Activated CD8-positive, alpha-beta memory T cell treated with anti-CD3 and anti-CD28 coated beads, Interleukin-2, amount 10 ng/mL, durations not matched to agents 7 days and 5 days (primary cell): ENCODE results near the gene SCAMP1. TPM values are rescaled to one million over a fixed set of nuclear protein-coding genes. Genes with fewer than 3 reads are reported as not detected.
"Not testable (repeated sequence)": the region's sequence is repeated elsewhere in the genome, so short reads cannot be mapped to it uniquely, and the experiment has no call there.

ENCODE experiments used
- ATAC-seq: fragments of 150-1000 bp; cut with Tn5 transposase; one replicate; pipeline ENCODE4 v1.10.0; 2021; ENCODE audit warnings: moderate library complexity
- CTCF ChIA-PET: fragments of 350-600 bp; sonication (Branson Sonifier 250); formaldehyde crosslinking; loops from one replicate; lab custom pipeline; 2021; ENCODE audit warnings: antibody characterized with exemption; lab: Charles Lee
- DNase-seq: peaks from one replicate; pipeline ENCODE4 v3.0.0-alpha.2; 2020
- H3K27ac Mint-ChIP-seq: one replicate; pipeline ENCODE4 v1.8.0; 2021; ENCODE audit warnings: mild to moderate bottlenecking, mixed read lengths
- H3K27me3 Mint-ChIP-seq: one replicate; pipeline ENCODE4 v1.8.0; 2021; ENCODE audit warnings: mixed read lengths
- H3K36me3 Mint-ChIP-seq: one replicate; pipeline ENCODE4 v1.8.0; 2021; ENCODE audit warnings: mild to moderate bottlenecking, mixed read lengths
- H3K4me1 Mint-ChIP-seq: one replicate; pipeline ENCODE4 v1.8.0; 2021; ENCODE audit warnings: mixed read lengths
- H3K4me3 Mint-ChIP-seq: one replicate; pipeline ENCODE4 v1.8.0; 2021; ENCODE audit warnings: mild to moderate bottlenecking, moderate library complexity, mixed read lengths
- H3K9me3 Mint-ChIP-seq: one replicate; pipeline ENCODE4 v1.8.0; 2022; ENCODE audit warnings: low read depth, mixed read lengths
- total RNA-seq, 2 experiments: library from RNA; stranded (reverse); gene quantifications; one replicate each; pipeline ENCODE4 v1.2.3, GENCODE V29; 2021

SCAMP1 gene
- total RNA-seq, 2 experiments from 2014 or later: 15.1 to 17.4 TPM

DNA sequence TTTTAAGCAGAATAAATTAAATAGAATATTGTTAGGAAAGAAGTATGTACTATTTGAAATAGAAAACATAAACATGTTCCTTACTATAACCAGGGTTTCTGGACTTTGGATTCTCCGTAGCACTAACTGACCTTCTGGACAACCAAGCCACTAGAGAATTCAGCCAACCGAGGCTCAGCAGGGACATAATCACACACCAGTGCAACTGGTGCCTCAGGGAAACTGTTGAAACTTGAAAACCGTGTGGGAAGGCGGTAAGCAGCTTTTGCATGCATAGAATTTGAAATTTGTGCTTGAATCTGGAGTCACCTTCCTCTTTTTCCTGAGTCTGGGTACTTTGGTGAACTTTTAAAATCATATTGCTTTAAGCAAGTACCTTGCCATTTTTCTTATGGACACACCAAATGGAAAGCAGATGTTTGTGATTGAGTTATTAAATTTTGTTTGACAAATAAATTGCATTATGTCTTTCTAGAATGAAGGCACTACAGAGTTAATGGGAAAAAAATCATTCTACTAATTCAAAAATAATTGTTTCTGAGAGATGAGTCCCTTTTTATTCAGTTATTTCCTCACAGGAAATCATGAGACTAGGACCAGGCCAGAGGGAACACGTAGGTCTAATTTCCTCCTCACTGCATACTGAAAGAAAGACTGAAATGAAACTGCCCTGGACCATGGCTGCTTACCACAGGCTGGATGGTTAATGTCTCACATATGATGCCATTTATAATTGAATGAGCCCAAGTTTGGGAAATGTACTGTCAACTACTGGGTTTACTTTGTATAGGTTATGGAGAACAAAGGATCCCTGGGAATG is 20.6 kb upstream of the SCAMP1 start:
- DNase-seq (no peak), ATAC-seq (no peak)
- peaks cover 4% of the 10 kb centered on the region for H3K36me3 Mint-ChIP-seq
- no peak overlapping the region for H3K27ac Mint-ChIP-seq
- H3K27me3 Mint-ChIP-seq: peaks cover 12% of the 10 kb centered on the region
- CTCF ChIA-PET: no interaction called here
- no peaks in the 10 kb centered on the region for H3K4me1 Mint-ChIP-seq
- H3K4me3 Mint-ChIP-seq: no peak overlapping the region
- H3K9me3 Mint-ChIP-seq: peaks cover 8% of the 10 kb centered on the region

GRCh38 chr5:78341440-78341839 is 19.0 kb upstream of the SCAMP1 start:
- Mint-ChIP-seq H3K9me3 (peaks cover 8% of the 10 kb centered on the region), H3K4me3 (no peak overlapping the region), H3K27me3 (peaks cover 2% of the 10 kb centered on the region), H3K27ac (no peak overlapping the region), H3K36me3 (peaks cover 4% of the 10 kb centered on the region), H3K4me1 (no peaks in the 10 kb centered on the region)
- ATAC-seq (no peak), DNase-seq (no peak)
- CTCF ChIA-PET: no interaction called here

GRCh38 chr5:78345485-78345884 is 14.9 kb upstream of the SCAMP1 start:
- Mint-ChIP-seq H3K36me3 (no peaks in the 10 kb centered on the region), H3K27me3 (peaks cover 2% of the 10 kb centered on the region), H3K4me3 (no peak overlapping the region), H3K9me3 (no peaks in the 10 kb centered on the region), H3K27ac (no peak overlapping the region), H3K4me1 (no peaks in the 10 kb centered on the region)
- no peak for ATAC-seq
- no peak for DNase-seq
- CTCF ChIA-PET: no interaction called here

DNA sequence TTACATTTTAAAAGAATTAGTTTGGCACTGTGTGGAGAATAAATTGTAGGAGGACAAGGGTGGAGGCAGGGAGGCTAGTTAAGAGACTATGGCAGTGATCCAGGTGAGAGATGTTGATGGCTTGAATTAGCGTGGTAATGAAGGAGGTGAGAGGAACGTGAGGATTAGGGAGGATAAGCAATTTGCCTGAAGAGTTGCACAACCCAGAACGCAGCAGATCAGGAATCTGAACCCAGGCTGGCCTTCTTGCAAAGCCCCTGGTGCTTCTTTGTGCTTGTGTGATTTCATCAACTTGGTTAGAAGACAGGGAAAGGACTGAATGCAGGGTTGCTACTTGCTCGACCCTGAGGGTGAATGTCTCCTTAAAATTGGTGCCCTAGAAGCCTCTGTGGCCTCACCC is 6.9 kb upstream of the SCAMP1 start:
- CTCF ChIA-PET: no interaction called here
- ATAC-seq (no peak), DNase-seq (no peak)
- Mint-ChIP-seq H3K36me3 (peaks cover 7% of the 10 kb centered on the region), H3K27me3 (no peaks in the 10 kb centered on the region), H3K9me3 (no peaks in the 10 kb centered on the region), H3K4me3 (no peak overlapping the region), H3K27ac (no peak overlapping the region), H3K4me1 (peaks cover 3% of the 10 kb centered on the region)

- CTCF ChIA-PET: no interaction called here
- H3K4me3 Mint-ChIP-seq: no peak overlapping the region
- H3K36me3 Mint-ChIP-seq: peaks cover 13% of the 10 kb centered on the region
- ATAC-seq (no peak), DNase-seq (no peak)
- no peaks in the 10 kb centered on the region for H3K27me3 Mint-ChIP-seq
- H3K4me1 Mint-ChIP-seq: peaks cover 9% of the 10 kb centered on the region
- no peak overlapping the region for H3K27ac Mint-ChIP-seq
- H3K9me3 Mint-ChIP-seq: no peaks in the 10 kb centered on the region
These were observed 6.2 kb upstream of the SCAMP1 start for GRCh38 chr5:78354066-78354670.

- CTCF ChIA-PET: no interaction called here
- no peak overlapping the region for H3K27ac Mint-ChIP-seq
- ATAC-seq: no peak
- DNase-seq: no peak
- H3K4me3 Mint-ChIP-seq: no peak overlapping the region
- peaks cover 16% of the 10 kb centered on the region for H3K36me3 Mint-ChIP-seq
- H3K9me3 Mint-ChIP-seq: no peaks in the 10 kb centered on the region
- peaks cover 12% of the 10 kb centered on the region for H3K4me1 Mint-ChIP-seq
- H3K27me3 Mint-ChIP-seq: no peaks in the 10 kb centered on the region
These were observed 4.9 kb upstream of the SCAMP1 start for GRCh38 chr5:78355561-78355960.

GRCh38 chr5:78359455-78359830 is 974 bp upstream of the SCAMP1 start:
- CTCF ChIA-PET: interaction anchor here (1.8 to 2.2 kb wide), 2 partner anchors 64 kb away, joined by 10 to 23 read pairs; partner anchors contain the start of gene AP3B1
- not testable (repeated sequence) for H3K9me3 Mint-ChIP-seq, ATAC-seq, H3K27me3 Mint-ChIP-seq, DNase-seq
- peaks cover 25% of the 10 kb centered on the region for H3K4me1 Mint-ChIP-seq
- peak overlapping the region; percentile 85 for H3K4me3 Mint-ChIP-seq
- H3K36me3 Mint-ChIP-seq: peaks cover 16% of the 10 kb centered on the region
- H3K27ac Mint-ChIP-seq: peak overlapping the region; percentile 97

DNA sequence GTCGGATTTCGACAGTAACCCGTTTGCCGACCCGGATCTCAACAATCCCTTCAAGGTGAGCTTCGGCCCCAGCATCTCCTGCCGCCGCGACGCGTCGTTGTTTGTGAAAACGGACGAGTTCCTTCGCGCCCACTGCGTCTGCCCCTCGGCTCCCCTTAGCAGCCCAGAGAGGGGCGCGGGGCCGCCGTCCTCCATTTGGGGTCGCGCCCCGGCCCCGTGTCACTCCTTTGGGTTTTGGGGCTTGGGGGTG is 182 bp downstream of the SCAMP1 start:
- Mint-ChIP-seq H3K27ac (peak overlapping the region; percentile 97), H3K36me3 (peaks cover 16% of the 10 kb centered on the region), H3K9me3 (no peaks in the 10 kb centered on the region), H3K4me3 (peak overlapping the region; percentile 85), H3K27me3 (no peaks in the 10 kb centered on the region), H3K4me1 (peaks cover 25% of the 10 kb centered on the region)
- DNase-seq (no peak), ATAC-seq (no peak)
- CTCF ChIA-PET: interaction anchor here (0.8 to 2.2 kb wide), 4 partner anchors 16 to 115 kb away, joined by 3 to 23 read pairs (median 3); partner anchors contain the start of gene AP3B1

GRCh38 chr5:78360924-78361630 is 660 bp downstream of the SCAMP1 start:
- Mint-ChIP-seq H3K9me3 (no peaks in the 10 kb centered on the region), H3K27me3 (no peaks in the 10 kb centered on the region), H3K27ac (peak overlapping the region; percentile 97), H3K4me1 (peaks cover 25% of the 10 kb centered on the region), H3K4me3 (peak overlapping the region; percentile 85), H3K36me3 (peaks cover 16% of the 10 kb centered on the region)
- ATAC-seq (peak; percentile 50), DNase-seq (peak; percentile 75)
- CTCF ChIA-PET: interaction anchor here (0.8 to 2.2 kb wide), 4 partner anchors 16 to 115 kb away, joined by 3 to 23 read pairs (median 3); partner anchors contain the start of gene AP3B1

- Mint-ChIP-seq H3K9me3 (no peaks in the 10 kb centered on the region), H3K4me3 (peak overlapping the region; percentile 85), H3K27me3 (no peaks in the 10 kb centered on the region), H3K36me3 (peaks cover 14% of the 10 kb centered on the region), H3K4me1 (peaks cover 25% of the 10 kb centered on the region), H3K27ac (peak overlapping the region; percentile 97)
- CTCF ChIA-PET: interaction anchor here (0.8 to 2.2 kb wide), 3 partner anchors 15 to 105 kb away, joined by 3 to 23 read pairs (median 3); partner anchors contain the start of gene AP3B1
- DNase-seq (no peak), ATAC-seq (no peak)
These were observed 1.2 kb downstream of the SCAMP1 start for GRCh38 chr5:78361631-78361993.

DNA sequence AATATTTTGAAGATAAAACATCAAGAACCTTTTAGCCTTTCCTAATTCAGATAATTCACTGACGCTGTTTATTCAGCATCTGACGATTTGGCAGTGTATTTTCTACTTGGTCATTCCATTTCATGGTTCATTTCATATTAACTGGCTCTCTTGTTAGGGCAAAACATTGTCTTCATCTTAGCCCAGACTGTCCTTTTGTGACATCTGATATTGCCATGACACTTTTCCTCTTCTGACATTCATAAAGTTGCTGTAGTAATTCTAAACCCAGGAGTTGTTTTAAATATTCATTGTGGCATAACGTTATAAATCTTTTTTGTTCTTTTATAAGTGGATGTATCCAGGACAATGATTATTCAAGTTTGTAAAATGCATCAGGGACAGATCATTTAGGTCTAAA is 1.8 kb downstream of the SCAMP1 start:
- CTCF ChIA-PET: no interaction called here
- Mint-ChIP-seq H3K4me3 (peak overlapping the region; percentile 17), H3K27me3 (no peaks in the 10 kb centered on the region), H3K36me3 (peaks cover 16% of the 10 kb centered on the region), H3K27ac (no peak overlapping the region), H3K4me1 (peaks cover 27% of the 10 kb centered on the region), H3K9me3 (no peaks in the 10 kb centered on the region)
- no peak for ATAC-seq
- DNase-seq: no peak

- Mint-ChIP-seq H3K27me3 (no peaks in the 10 kb centered on the region), H3K9me3 (no peaks in the 10 kb centered on the region), H3K36me3 (peaks cover 8% of the 10 kb centered on the region), H3K4me1 (peaks cover 20% of the 10 kb centered on the region), H3K4me3 (no peak overlapping the region), H3K27ac (no peak overlapping the region)
- no peak for ATAC-seq
- CTCF ChIA-PET: no interaction called here
- no peak for DNase-seq
These were observed 3.6 kb downstream of the SCAMP1 start for GRCh38 chr5:78364005-78364404.

GRCh38 chr5:78367318-78367991 is 7.0 kb downstream of the SCAMP1 start:
- ATAC-seq: no peak
- Mint-ChIP-seq H3K36me3 (peaks cover 9% of the 10 kb centered on the region), H3K9me3 (no peaks in the 10 kb centered on the region), H3K27me3 (no peaks in the 10 kb centered on the region), H3K4me3 (no peak overlapping the region), H3K27ac (no peak overlapping the region), H3K4me1 (peaks cover 3% of the 10 kb centered on the region)
- no peak for DNase-seq
- CTCF ChIA-PET: no interaction called here
